Keratinocyte (primary cell): ENCODE results near the gene TNP1. TPM values are rescaled to one million over a fixed set of nuclear protein-coding genes. Genes with fewer than 3 reads are reported as not detected.

Source experiments
- DNase-seq: peaks from one replicate; pipeline ENCODE4 v3.0.0-alpha.2; 2011; ENCODE audit warnings: low read depth, missing footprints, low spot score
- FAIRE-seq: peaks from 2 replicates; lab custom pipeline; 2011; peaks lifted over from hg19 to GRCh38; lab: Jason Lieb, UNC
- H2AFZ ChIP-seq: 2 replicates; pipeline ENCODE4 v1.6.0; 2012; ENCODE audit warnings: low read length, control low read depth, inconsistent platforms; ENCODE audit not compliant: control insufficient read depth
- H3K27ac ChIP-seq: 2 replicates; pipeline ENCODE4 v1.5.1; 2011; ENCODE audit warnings: low read length; ENCODE audit not compliant: control insufficient read depth, insufficient read depth
- H3K27me3 ChIP-seq: 3 replicates; pipeline ENCODE4 v1.6.0; 2011; ENCODE audit warnings: low read length; ENCODE audit not compliant: control insufficient read depth, insufficient read depth; ENCODE audit errors: extremely low read depth
- H3K36me3 ChIP-seq, 2 experiments: 2 replicates in 1 of 2; 3 replicates in 1 of 2; pipeline ENCODE4 v1.5.1; 2011; ENCODE audit warnings: low read length in 2 of 2, mild to moderate bottlenecking in 1 of 2; ENCODE audit not compliant: control insufficient read depth in 2 of 2, insufficient read depth in 2 of 2; ENCODE audit errors: extremely low read depth in 1 of 2
- H3K4me1 ChIP-seq: 3 replicates; pipeline ENCODE4 v1.5.1; 2011; ENCODE audit warnings: low read length; ENCODE audit not compliant: control insufficient read depth, insufficient read depth; ENCODE audit errors: extremely low read depth
- H3K4me2 ChIP-seq: 3 replicates; pipeline ENCODE4 v1.6.0; 2011; ENCODE audit warnings: low read depth, low read length; ENCODE audit not compliant: control insufficient read depth, insufficient read depth; ENCODE audit errors: extremely low read depth
- H3K4me3 ChIP-seq, 3 experiments: fragments of 200-600 bp in 1 of 3; sonication (generic) in 1 of 3; 2 replicates in 2 of 3; 3 replicates in 1 of 3; pipeline ENCODE4 v1.5.1; 2011 to 2016; ENCODE audit warnings: low read length in 3 of 3, mild to moderate bottlenecking in 3 of 3, control low read depth in 2 of 3, inconsistent platforms in 1 of 3, low read depth in 1 of 3, mixed read lengths in 1 of 3, mixed run types in 1 of 3, moderate library complexity in 1 of 3; ENCODE audit not compliant: control insufficient read depth in 2 of 3, insufficient read depth in 2 of 3; ENCODE audit errors: extremely low read depth in 1 of 3
- H3K79me2 ChIP-seq: 2 replicates; pipeline ENCODE4 v1.6.0; 2012; ENCODE audit warnings: low read length; ENCODE audit not compliant: control insufficient read depth, insufficient read depth
- H3K9ac ChIP-seq: 3 replicates; pipeline ENCODE4 v1.6.0; 2011; ENCODE audit warnings: low read length; ENCODE audit not compliant: control insufficient read depth, insufficient read depth; ENCODE audit errors: extremely low read depth
- H3K9me1 ChIP-seq: 3 replicates; pipeline ENCODE4 v1.6.0; 2011; ENCODE audit warnings: low read length; ENCODE audit not compliant: control insufficient read depth, insufficient read depth; ENCODE audit errors: extremely low read depth
- H3K9me3 ChIP-seq: 2 replicates; pipeline ENCODE4 v1.5.1; 2012; ENCODE audit warnings: low read depth, low read length; ENCODE audit not compliant: control insufficient read depth
- H4K20me1 ChIP-seq: 3 replicates; pipeline ENCODE4 v1.6.0; 2011; ENCODE audit warnings: low read length; ENCODE audit not compliant: control insufficient read depth, insufficient read depth; ENCODE audit errors: extremely low read depth
- CTCF ChIP-seq, 3 experiments: IDR thresholded peaks in 1 of 3; conservative IDR thresholded peaks in 1 of 3; optimal IDR thresholded peaks in 1 of 3; 2 replicates in 2 of 3; 3 replicates in 1 of 3; pipeline versions ENCODE3 to v1.5.1; 2011; ENCODE audit warnings: low read length in 3 of 3, mild to moderate bottlenecking in 3 of 3, moderate library complexity in 2 of 3, control low read depth in 1 of 3, inconsistent platforms in 1 of 3; ENCODE audit not compliant: insufficient read depth in 2 of 3; ENCODE audit errors: extremely low read depth in 1 of 3
- EZH2 ChIP-seq: IDR thresholded peaks from one replicate; pipeline ENCODE4 v1.6.1; 2012; ENCODE audit warnings: inconsistent platforms, mild to moderate bottlenecking, low read length, moderate library complexity
- dilution Hi-C: fragments of 300-500 bp; cut with MboI; formaldehyde crosslinking; loops from one replicate; pipeline ENCODE4 v1.7.0; 2020; ENCODE audit warnings: low sequenced_read_pairs; ENCODE audit not compliant: extremely low pct_ligation_motif_present
- polyA plus RNA-seq, 5 experiments: library from polyadenylated mRNA; depleted of rRNA in 3 of 5; stranded (reverse) in 3 of 5; stranded (forward) in 1 of 5; unstranded in 1 of 5; fragments of >200 nt; gene quantifications; 1 replicate in 1 of 5; 2 replicates in 3 of 5; 3 replicates in 1 of 5; pipeline versions ENCODE4 v1.2.1 to v1.2.3, GENCODE V29; 2011 to 2012; ENCODE audit warnings: missing spikeins in 2 of 5, low read depth in 1 of 5, low replicate concordance in 1 of 5

The TNP1 gene
- polyA plus RNA-seq, 1 donor (not counting 4 experiments of a cell fraction or from before 2014, with no cell fraction given) = not detected

DNA sequence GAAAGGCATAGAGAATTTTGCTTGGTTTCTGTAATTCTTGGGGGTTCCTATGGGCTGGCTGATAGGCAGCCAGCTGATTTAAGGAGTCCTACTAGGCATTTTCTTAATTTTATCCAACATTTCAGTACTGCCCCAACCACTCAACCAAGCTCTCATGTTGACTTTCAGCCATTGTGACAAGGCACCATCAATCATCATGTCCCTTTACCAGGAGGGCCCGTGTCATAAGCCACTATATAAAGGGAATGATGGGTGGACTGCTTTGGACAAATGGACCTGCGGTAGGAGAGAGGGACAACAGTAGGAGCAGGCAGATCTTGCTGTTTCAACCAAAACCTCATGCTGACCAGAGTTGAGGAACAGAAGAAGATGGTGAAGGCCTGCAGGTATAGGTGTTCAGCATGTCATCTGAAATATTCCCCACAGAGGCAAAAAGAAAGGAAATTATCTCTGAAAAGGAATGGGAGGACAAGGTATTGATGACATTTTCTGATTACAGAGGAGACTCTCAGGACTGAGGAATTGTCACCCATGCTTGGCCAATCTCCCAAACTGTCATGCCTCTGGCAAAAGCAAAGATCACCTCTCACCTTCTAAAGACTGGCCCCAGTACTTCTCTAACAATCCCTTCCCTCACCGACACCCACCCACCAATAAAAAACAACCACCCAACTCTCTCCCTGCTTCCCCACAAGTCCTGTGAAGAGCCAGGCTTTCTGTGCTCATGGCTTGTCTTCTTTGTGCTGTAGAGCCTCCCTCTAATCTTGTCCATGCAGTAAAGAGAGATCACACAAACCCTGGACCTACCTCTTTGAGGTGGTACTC lies 10.9 kb upstream of the TNP1 start:
- no peaks in the 10 kb centered on the region for H4K20me1 ChIP-seq
- H3K27ac ChIP-seq = no peak overlapping the region
- H3K36me3 ChIP-seq = no peaks in the 10 kb centered on the region
- no peak overlapping the region for H3K4me2 ChIP-seq
- DNase-seq (no peak), FAIRE-seq (no peak)
- H3K4me3 ChIP-seq = no peak overlapping the region
- peaks cover 3% of the 10 kb centered on the region for H3K4me1 ChIP-seq
- no peak overlapping the region for H2AFZ ChIP-seq
- H3K9ac ChIP-seq = no peak overlapping the region
- H3K9me1 ChIP-seq = no peaks in the 10 kb centered on the region
- no peaks in the 10 kb centered on the region for H3K9me3 ChIP-seq
- TF ChIP-seq EZH2 (no peak), CTCF (optimal IDR thresholded peaks at IDR 0.05 in 1 of 3, IDR thresholded peaks at IDR 0.05 in 1 of 3, conservative IDR thresholded peaks at IDR 0.05 in 1 of 3; ENCODE audit: extremely low read depth in 1 of 3, insufficient read depth in 2 of 3, low read length in 3 of 3) (no peak)
- peaks cover 6% of the 10 kb centered on the region for H3K27me3 ChIP-seq
- no peaks in the 10 kb centered on the region for H3K79me2 ChIP-seq
- dilution Hi-C loops = no loop called here

GRCh38 chr2:216866515-216867095 lies 6.7 kb upstream of the TNP1 start:
- no peaks in the 10 kb centered on the region for H3K9me1 ChIP-seq
- dilution Hi-C loops = no loop called here
- no peaks in the 10 kb centered on the region for H3K36me3 ChIP-seq
- DNase-seq (no peak), FAIRE-seq (no peak)
- peaks cover 8% of the 10 kb centered on the region for H3K27me3 ChIP-seq
- no peak overlapping the region for H3K4me3 ChIP-seq
- no peak for TF ChIP-seq CTCF (optimal IDR thresholded peaks at IDR 0.05 in 1 of 3, IDR thresholded peaks at IDR 0.05 in 1 of 3, conservative IDR thresholded peaks at IDR 0.05 in 1 of 3; ENCODE audit: extremely low read depth in 1 of 3, insufficient read depth in 2 of 3, low read length in 3 of 3)
- no peak for TF ChIP-seq EZH2
- peaks cover 3% of the 10 kb centered on the region for H3K4me1 ChIP-seq
- no peak overlapping the region for H3K27ac ChIP-seq
- H3K4me2 ChIP-seq = no peak overlapping the region
- no peaks in the 10 kb centered on the region for H3K9me3 ChIP-seq
- H2AFZ ChIP-seq = no peak overlapping the region
- no peaks in the 10 kb centered on the region for H4K20me1 ChIP-seq
- no peaks in the 10 kb centered on the region for H3K79me2 ChIP-seq
- no peak overlapping the region for H3K9ac ChIP-seq
